Heart left ventricle (tissue), 16 donors: ENCODE measurements around the gene JUN. TPM values are rescaled to one million over a fixed set of nuclear protein-coding genes. Genes with fewer than 3 reads are reported as not detected.
A peak's percentile ranks its signal among the peaks of the same experiment; 100 is the strongest.

Source experiments
- ATAC-seq, 4 donors: fragments of 200-7000 bp; cut with Tn5 transposase; one replicate each; pipeline ENCODE4 v1.9.1; 2020 to 2022; ENCODE audit warnings: moderate library complexity in 4 of 4, mild to moderate bottlenecking in 3 of 4, moderate number of reproducible peaks in 1 of 4
- DNase-seq, 5 donors: peaks; one replicate each; pipeline ENCODE4 v3.0.0-alpha.2; 2020
- H3K27ac ChIP-seq, 12 donors: fragments of 200-600 bp; sonication (generic) in 4 of 12; one replicate each; pipeline versions ENCODE4 v1.5.0 to v1.8.0; 2016 to 2022; ENCODE audit warnings: mild to moderate bottlenecking in 2 of 12
- H3K27me3 ChIP-seq, 9 donors: fragments of 200-600 bp; sonication (generic) in 2 of 9; one replicate each; pipeline versions ENCODE4 v1.5.1 to v1.8.0; 2016 to 2022; ENCODE audit warnings: mild to moderate bottlenecking in 3 of 9
- H3K36me3 ChIP-seq, 9 donors: fragments of 200-600 bp; sonication (generic) in 2 of 9; one replicate each; pipeline versions ENCODE4 v1.5.0 to v1.8.0; 2018 to 2022; ENCODE audit warnings: mild to moderate bottlenecking in 2 of 9
- H3K4me1 ChIP-seq, 12 donors: fragments of 200-600 bp; sonication (generic) in 4 of 12; one replicate each; pipeline versions ENCODE4 v1.5.0 to v1.8.0; 2016 to 2022; ENCODE audit warnings: mild to moderate bottlenecking in 3 of 12
- H3K4me3 ChIP-seq, 12 donors: fragments of 200-600 bp; sonication (generic) in 4 of 12; one replicate each; pipeline versions ENCODE4 v1.5.0 to v1.8.0; 2017 to 2022; ENCODE audit warnings: mild to moderate bottlenecking in 9 of 12, moderate library complexity in 4 of 12
- H3K9me3 ChIP-seq, 12 donors: fragments of 200-600 bp; sonication (generic) in 4 of 12; one replicate each; pipeline versions ENCODE4 v1.5.0 to v1.8.0; 2016 to 2022; ENCODE audit warnings: mild to moderate bottlenecking in 1 of 12
- CTCF ChIP-seq, 12 donors: fragments of 200-600 bp; sonication (generic) in 4 of 12; IDR thresholded peaks; one replicate each; pipeline versions ENCODE4 v1.5.0 to v1.8.0; 2018 to 2022; ENCODE audit warnings: antibody characterized with exemption in 12 of 12, mild to moderate bottlenecking in 5 of 12
- POLR2A ChIP-seq, 2 donors: fragments of 450-650 bp; IDR thresholded peaks; one replicate each; pipeline ENCODE4 v1.6.1; 2017; ENCODE audit warnings: antibody characterized with exemption in 2 of 2, mild to moderate bottlenecking in 2 of 2, moderate library complexity in 2 of 2
- WGBS, 4 donors: extraction: QIAGEN DNeasy Blood & Tissue Kit in 2 of 4; methylation state at CpG; one replicate each; pipeline versions ENCODE4 v1.1.5 to v1.1.7; 2013 to 2018; 5-methylcytosine and 5-hydroxymethylcytosine counted together
- intact Hi-C, 10 donors: fragments of 100-400 bp; cut with DNase I; formaldehyde crosslinking; loops; one replicate each; pipeline versions ENCODE4 v1.11.1 to v1.14.2; 2022
- polyA plus RNA-seq, 2 donors: library from polyadenylated mRNA; stranded (reverse); fragments of 200-250 nt; gene quantifications; one replicate each; pipeline ENCODE4 v1.2.3, GENCODE V29; 2013
- total RNA-seq, 9 donors: library from RNA; depleted of rRNA in 2 of 9; stranded (reverse); fragments of >200 nt in 2 of 9; fragmentation: NEBNext Ultra II Directional in 3 of 9; extraction: Animal tissue kit (Norgen Biotek cat#: 25700) in 3 of 9; gene quantifications; one replicate each; pipeline versions ENCODE4 v1.1.0 to v1.2.4, GENCODE V29; 2016 to 2023
- donor health status: ischemic (EF 13 %, LVEDD 7.1; RV severe dilation, severe dysfunction).
- donor health status: healthy with polysubstance abuse.
- donor health status: DM: no; HTN: yes; CAD: no.
- donor health status: DM: no; HTN: no; CAD: no.
- donor health status: ischemic (EF 25% LVEDD 6.9; RV normal size, moderate dysfunction).
- donor health status: ischemic (EF 25% LVEDD 5.7; RV mildly dilated, moderate dysfunction).
- donor health status: healthy.
- donor health status: DM: yes; HTN: yes; CAD: no.
- donor health status: ischemic (EF 35%, LVEDD 5.7; RV mildly dilated, moderate dysfunction).
- donor health status: nonischemic (EF 11% LVEDD 7.7; RV severe dilation, severe dysfunction).
- donor health status: DM: yes; HTN: yes; CAD: no.
- donor health status: PGD.
- donor health status: ischemic (EF 29% LVEDD 5.4; RV normal size, mild dysfunction).
- donor health status: nonischemic (EF 23%, LVEDD 6.1; RV moderate dilation, normal function).

Gene JUN
- total and polyA plus RNA-seq, 11 donors = 57.1 to 133 (median 82.8) TPM

GRCh38 chr1:58780411-58780810 is 3.4 kb downstream of the JUN start:
- Histone ChIP-seq H3K27ac (peak overlapping the region in 9 of 12 donors; percentile 36 to 100 (median 97)), H3K4me3 (peak overlapping the region in 10 of 12 donors; percentile 59 to 99 (median 92)), H3K27me3 (no peaks in the 10 kb centered on the region), H3K9me3 (no peaks in the 10 kb centered on the region), H3K36me3 (peaks cover 0 to 15% (median 7%) of the 10 kb centered on the region in 9 donors), H3K4me1 (peaks cover 0 to 20% (median 12%) of the 10 kb centered on the region in 12 donors)
- intact Hi-C loops = loop anchor here (2.0 to 10.0 kb wide), 20 partner anchors 122 to 974 kb away; partner anchors contain the start of gene FGGY (in 4 of the 10)
- no peak for ATAC-seq
- no peak for DNase-seq
- TF ChIP-seq POLR2A (IDR thresholded peaks at IDR 0.05) = no peak
- no peak for TF ChIP-seq CTCF (IDR thresholded peaks at IDR 0.05)

- Histone ChIP-seq H3K4me3 (peak overlapping the region in 8 of 12 donors; percentile 59 to 99 (median 95)), H3K27ac (peak overlapping the region in 9 of 12 donors; percentile 28 to 100 (median 95)), H3K36me3 (peaks cover 0 to 15% (median 7%) of the 10 kb centered on the region in 9 donors), H3K27me3 (no peaks in the 10 kb centered on the region), H3K9me3 (no peaks in the 10 kb centered on the region), H3K4me1 (peaks cover 0 to 18% (median 12%) of the 10 kb centered on the region in 12 donors)
- ATAC-seq = no peak
- intact Hi-C loops = loop anchor here (2.0 to 10.0 kb wide), 23 partner anchors 38 to 975 kb away; partner anchors contain the start of gene FGGY (in 4 of the 10)
- TF ChIP-seq POLR2A (IDR thresholded peaks at IDR 0.05) = no peak
- no peak for TF ChIP-seq CTCF (IDR thresholded peaks at IDR 0.05)
- peak in 4 of 5 donors; percentile 22 to 39 (median 30) for DNase-seq
- 11 to 28% (median 25%) methylated on average over 4 of the region's 4 CpGs for WGBS, 4 donors
Observed at GRCh38 chr1:58779801-58780382, 4.0 kb downstream of the JUN start.

GRCh38 chr1:58779059-58779754 is 4.6 kb downstream of the JUN start:
- H3K4me1 ChIP-seq = peaks cover 0 to 25% (median 14%) of the 10 kb centered on the region in 12 donors

More at GRCh38 chr1:58779059-58779754, 4.6 kb downstream of the JUN start:
- TF ChIP-seq CTCF (IDR thresholded peaks at IDR 0.05) (no peak), POLR2A (IDR thresholded peaks at IDR 0.05) (no peak)
- intact Hi-C loops = loop anchor here in 4 of 10 donors (5.0 to 10.0 kb wide), 5 partner anchors 37 to 976 kb away; no protein-coding TSS in a partner anchor
- H3K27ac ChIP-seq = peak overlapping the region in 7 of 12 donors; percentile 28 to 100 (median 97)
- no peak for ATAC-seq
- H3K27me3 ChIP-seq = no peaks in the 10 kb centered on the region
- H3K36me3 ChIP-seq = peaks cover 0 to 15% (median 7%) of the 10 kb centered on the region in 9 donors
- H3K9me3 ChIP-seq = no peaks in the 10 kb centered on the region
- WGBS, 4 donors = 24 to 62% (median 48%) methylated on average over 2 of the region's 2 CpGs
- H3K4me3 ChIP-seq = peak overlapping the region in 2 of 12 donors; percentile 96 to 97
- no peak for DNase-seq
